Mucosa of gallbladder (tissue), 1 donor: ENCODE results near the gene TRAK2. TPM values are rescaled to one million over a fixed set of nuclear protein-coding genes. Genes with fewer than 3 reads are reported as not detected.
A peak's percentile ranks its signal among the peaks of the same experiment; 100 is the strongest.
"Not testable (repeated sequence)": the region's sequence is repeated elsewhere in the genome, so short reads cannot be mapped to it uniquely, and the experiment has no call there.

Source experiments
- DNase-seq: peaks from one replicate; pipeline ENCODE4 v3.0.0-alpha.2; 2020; ENCODE audit warnings: low spot score
- total RNA-seq: library from RNA; stranded (reverse); gene quantifications from one replicate; pipeline ENCODE4 v1.2.1, GENCODE V29; 2021
- donor health status: DM: no; HTN: no; CAD: no.

The TRAK2 gene
- total RNA-seq, 1 donor from 2014 or later, result 63.8 TPM

DNA sequence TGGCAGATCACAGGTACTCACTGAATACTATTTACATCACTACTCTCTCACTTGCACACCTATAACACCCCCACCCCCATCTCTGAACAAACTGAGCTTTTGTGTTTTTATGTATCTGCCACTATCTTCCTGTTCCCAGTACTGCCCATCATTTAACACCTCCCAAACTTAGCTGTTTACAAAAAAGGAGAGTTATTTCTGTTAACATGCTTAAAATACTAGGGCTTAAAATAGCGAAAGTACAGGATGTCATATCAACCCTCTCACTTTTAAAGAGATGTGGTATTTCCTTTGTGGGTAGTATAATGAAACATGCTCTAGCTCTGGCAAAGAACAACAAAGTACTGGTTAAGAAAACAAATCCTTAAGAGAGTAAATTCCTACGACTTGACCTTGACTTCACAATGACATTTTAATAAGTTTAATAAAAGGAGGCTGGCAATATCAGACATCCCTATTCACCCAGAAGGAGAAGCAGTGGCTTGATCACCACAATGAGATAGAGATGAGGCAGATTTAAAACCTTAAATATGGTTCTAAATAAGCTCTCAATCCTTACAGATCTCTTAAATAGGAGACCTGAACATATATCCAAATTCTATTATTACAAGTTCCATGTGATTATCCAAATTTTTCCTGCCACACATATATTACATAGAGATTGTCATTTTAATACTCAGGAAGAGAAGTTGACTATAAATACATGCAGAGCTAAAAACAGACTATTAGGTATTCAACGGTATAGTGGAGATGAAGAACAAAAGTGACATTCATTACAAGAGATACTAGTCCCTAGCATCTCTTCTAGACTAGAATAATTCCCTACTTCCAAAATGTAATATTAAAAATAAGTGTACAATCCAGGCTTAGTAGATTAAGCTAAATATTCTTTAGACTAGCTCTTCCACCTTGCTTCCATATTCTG, 36.9 kb downstream of the TRAK2 start:
- no peak for DNase-seq

DNA sequence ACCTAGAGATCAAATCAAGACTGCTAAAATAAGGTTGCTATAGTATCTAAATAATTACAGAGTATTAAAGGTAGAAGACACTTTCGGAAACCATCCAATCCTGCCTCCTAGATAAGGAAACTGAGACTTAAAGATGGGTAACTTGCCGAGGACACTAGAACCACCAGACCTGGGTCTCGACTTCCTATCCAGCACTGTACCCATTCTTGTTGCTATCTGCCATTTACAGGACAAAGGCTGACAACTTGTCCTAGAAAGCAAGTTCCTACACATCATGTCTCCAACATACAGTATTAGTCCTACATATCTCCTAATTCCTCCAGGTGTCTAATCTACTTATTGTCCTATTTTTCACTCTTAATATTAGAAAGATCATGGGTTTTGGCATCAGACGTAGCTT, 37.7 kb downstream of the TRAK2 start:
- DNase-seq, result no peak

DNA sequence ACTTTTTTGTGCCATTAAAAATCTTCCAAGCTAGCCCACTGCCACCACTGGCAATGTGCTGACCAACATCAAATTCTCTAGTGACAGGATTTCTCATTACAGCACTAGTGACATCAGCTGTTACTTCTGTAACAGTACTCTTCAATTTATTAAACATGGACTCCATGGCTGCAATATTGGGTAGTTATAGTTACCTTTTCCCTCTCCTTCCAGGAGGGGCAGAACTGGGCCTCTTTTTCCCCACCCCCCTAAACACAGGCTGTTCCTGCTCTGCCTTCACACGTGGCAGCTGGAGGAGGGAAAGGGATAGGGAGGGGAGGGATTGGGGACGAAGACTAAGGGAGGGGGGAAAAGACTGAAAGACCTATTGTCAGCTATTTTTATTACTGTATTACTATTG, 38.1 kb downstream of the TRAK2 start:
- no peak for DNase-seq

DNA sequence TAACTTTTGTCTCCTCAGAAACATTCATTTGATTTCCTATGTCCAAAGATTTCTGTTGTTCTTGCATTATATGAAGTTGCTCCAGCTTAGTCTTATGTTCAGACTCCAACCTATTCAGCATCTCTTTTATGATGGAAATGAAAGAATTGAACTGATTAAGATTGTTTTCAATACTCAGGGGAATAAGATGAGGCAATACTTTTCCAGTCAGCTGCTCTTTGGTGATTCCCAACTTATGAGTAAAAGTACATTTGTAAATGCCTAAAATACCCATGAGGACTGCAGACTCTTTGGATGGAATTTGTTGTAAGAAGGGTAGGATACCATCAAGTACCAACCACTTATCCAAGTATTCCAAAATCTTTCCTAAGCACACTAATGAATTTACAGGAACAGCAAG, 39.8 kb downstream of the TRAK2 start:
- DNase-seq, result no peak

DNA sequence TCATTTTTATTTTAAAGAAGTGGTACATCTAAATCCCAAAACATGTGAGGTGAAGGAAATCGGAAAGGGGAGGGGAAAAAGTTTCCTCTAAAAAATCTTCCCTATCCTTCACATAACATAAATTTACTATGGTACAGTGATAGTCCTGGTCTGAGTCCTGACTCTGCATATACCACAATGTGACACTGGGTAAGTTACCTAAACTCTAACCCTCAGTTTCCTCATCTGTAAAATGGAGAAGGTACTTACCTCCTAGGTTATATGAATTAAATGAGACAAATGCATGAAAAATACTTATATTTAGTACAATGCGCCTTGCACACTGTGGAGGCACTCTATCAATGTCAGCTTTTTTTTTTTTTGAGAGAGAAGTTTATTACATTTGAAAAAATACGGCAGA, 42.3 kb downstream of the TRAK2 start:
- DNase-seq, result no peak

DNA sequence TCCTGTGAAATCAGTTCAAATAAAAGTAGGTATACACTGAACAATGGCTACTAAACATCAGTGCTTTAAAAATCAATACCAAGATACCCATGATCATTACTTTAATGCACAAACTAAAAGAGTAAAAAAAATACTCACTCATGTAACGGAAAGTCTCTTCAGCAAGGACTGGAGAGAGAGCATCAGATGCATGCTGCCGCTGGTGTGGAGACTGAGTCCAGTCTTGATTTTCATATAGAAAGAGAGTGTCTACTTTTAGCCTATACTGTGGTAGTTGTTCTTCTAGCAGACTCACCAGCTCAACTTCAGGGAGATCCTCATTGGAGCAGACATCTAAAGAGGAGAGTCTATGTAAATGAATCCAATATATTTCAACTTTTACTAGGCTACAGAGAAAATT, 44.0 kb downstream of the TRAK2 start:
- no peak for DNase-seq

DNA sequence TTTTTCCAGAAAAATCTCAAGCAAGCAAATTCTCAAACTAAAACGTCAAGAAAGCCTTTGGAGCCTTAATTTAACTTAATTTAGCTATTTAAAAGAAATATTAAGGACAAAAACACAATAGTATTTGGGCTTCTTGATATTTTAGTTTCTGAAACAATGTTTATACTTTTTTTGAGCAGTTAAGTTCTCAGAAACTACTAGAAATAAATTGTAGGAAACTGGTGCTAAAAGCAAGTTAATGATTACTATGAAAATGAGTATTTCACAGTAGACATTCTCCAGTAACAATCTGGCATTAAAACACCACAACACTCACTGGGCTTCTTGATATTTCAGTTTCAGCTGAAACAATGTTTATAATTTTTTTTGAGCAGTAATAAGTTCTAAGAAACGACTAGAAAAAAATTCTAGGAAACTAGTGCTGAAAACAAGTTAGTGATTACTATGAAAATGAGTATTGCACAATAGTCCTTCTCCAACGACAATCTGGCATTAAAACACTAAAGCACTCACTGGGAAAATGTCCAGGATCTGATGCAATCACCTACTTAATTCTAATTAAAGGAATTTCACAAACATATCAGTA, 45.1 kb downstream of the TRAK2 start:
- DNase-seq, result peak; percentile 50

DNA sequence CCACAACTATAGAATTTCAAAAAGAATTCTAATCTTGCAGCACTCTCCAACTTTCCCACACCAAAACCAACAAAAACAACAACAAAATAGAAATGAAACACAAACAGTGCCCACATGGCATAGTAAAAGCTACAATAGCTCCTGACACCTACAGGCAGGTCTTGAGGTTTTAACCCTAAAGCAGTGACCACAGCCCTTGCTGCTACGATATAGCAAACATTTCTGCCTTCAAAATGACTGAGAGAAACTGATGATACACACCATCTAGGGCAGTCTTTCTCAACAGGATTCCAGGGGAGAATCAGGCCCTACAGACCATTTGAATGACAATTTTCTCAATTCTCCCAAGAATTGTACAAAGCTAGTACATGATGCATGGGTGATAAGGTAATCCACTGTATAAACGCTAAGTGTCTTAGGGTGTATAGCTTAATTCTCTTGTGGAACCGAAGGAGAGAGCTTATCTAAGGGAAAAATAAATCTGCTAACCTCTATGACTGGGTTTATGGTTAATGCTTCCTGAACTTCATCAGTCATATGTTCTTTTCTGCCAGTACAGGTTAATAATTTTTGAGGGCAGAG, 46.5 kb downstream of the TRAK2 start:
- DNase-seq, result no peak

DNA sequence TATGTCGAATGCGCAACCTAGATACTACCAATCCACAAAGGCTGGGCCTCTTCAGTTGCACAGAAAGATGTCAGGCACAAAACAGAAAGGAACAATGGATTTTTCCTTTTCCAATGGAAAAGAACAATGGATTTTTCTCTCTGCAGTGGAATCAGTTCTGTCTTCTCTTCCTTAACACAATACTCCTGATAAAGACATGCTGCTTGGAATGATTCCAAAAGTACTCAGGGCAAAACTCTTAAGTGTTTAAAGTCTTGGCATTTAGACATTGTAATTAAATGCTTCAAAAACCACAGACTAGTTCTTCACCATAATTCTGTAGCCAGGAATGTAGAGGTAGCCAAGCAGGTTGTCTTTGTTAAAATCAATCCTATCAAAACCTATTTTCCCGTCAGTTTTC, 47.4 kb downstream of the TRAK2 start:
- no peak for DNase-seq

DNA sequence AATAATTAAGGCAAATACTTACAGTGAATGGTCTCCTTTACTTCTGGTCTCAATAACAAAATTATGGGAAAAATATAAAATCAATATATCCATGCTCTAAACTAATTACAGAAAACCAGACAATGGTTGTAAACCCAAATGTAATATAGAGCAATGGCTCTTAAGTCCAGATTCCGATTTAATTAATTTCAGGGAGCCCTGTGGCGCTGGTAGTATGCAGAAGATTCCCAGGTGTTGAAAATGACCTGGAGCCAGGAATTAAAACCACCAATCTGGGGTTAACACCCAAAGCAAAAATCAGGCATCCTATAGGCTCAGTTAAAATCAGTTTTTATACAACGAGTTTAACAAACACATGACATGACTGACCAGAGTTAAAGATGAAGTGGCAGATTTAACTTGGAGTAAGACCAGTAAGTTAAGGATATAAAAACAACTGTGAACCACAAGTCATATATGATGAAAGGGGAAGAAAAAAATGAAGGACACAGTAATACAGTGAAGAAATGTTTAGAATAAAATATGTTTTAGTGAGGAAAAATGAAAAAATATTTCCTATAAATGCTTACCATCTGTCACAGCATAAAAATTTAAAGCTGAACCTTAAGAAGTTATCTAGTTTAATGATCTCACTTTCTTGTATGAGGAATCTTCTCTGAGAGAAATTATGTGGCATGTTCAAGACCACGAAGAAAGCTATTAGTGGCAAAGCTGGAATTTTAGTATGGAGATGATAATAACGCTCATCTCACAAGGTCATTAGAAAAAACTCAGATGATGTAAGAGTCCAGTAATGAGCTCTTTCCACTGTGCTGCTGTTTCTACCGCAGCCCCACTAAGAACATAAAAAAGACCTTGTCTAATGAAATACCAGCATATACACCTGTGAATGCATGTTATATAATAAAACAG, 48.4 kb downstream of the TRAK2 start:
- DNase-seq, result no peak

DNA sequence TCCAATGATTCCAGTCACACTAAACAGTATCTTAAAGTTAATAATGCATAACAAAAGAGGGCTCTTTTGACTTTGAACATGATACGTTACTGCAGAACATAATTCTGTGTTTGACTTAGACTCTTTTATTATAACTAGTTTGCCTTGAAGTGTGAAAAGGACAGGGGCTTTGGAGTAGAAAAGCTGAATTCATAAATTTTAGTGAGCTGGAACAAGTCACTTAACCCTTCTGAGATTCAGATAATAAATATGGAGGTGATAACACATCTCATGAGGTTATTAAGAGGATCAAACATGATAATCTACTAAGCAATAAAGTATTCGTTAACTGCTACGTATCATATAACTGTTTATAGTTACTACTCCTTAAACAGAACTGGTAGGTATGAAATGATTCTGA, 49.4 kb downstream of the TRAK2 start:
- no peak for DNase-seq

DNA sequence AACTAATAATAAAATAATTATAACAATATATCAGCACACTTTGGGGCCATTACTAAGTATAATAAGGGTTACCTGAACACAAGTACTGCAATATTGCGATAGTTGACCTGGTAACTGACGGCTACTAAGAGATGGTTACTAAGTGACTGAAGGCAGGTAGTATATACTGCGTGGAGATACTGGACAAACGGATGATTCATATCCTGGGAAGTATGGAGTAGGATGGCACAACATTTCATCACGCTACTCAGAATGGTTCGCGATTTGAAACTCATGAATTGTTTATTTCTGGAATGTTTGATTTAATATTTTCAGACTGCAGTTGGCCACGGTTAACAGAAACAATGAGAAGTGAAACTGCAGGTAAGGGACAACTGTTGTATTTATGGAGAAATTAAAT, 54.7 kb downstream of the TRAK2 start:
- no peak for DNase-seq

DNA sequence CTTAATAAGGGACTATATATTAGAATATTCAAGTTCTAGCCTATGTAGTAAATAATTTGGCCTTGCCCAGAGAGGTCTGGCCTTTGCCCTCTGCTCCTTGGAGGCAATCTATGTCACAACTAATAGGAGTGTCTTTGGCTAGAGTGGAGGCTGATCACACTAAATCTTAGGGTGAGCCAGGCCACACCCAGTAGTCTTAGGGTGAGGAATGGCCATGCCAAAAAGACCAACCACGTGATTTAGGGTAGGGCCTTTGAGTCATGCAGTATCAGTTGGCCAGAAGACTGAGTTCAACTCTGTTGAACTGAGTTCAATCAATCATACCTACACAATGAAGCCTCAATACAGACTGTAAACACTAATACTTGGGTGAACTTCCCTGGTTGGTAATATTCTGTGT, 68.1 kb downstream of the TRAK2 start:
- peak; percentile 79 for DNase-seq

DNA sequence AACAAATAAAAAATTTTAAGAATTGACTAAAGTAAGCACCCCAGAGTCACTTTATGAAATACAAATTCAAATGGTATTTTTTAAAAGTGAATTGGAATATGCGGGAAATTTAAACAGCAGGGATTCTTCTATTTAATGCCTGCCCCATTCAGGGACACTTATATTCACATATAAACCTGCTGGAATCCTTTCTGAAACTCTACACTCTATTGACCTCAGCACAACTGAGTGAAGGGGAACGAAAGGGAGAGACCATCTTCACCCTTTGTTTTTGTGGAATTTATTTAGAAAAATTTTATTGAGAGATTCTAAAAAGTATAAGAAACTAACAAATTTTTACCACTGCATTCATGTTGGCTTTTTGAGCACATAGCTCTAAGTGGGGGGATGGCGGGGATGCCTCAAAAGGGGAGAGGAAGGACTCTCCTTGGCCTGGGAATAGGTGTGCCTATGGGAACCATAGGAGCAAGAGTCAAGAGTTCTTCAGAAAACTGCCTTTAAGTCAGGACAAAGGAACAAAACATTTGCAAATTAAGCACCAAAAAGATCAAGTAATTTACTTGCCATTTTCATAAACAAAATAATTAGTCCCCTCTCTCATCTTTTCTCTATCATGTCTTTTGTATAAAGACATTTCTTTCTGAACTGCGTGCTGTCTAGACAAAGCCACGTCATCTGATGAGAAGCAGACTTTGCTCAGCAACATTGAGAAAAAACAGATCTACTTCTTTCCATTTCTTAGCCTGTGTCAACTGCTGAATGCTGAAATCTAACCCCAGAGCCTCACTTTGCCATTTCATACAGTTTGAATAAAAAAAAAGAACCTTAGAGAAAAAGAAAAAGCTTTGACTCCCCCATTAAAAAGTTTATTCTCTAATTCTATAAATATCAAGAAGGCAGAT, 72.5 kb downstream of the TRAK2 start:
- no peak for DNase-seq

DNA sequence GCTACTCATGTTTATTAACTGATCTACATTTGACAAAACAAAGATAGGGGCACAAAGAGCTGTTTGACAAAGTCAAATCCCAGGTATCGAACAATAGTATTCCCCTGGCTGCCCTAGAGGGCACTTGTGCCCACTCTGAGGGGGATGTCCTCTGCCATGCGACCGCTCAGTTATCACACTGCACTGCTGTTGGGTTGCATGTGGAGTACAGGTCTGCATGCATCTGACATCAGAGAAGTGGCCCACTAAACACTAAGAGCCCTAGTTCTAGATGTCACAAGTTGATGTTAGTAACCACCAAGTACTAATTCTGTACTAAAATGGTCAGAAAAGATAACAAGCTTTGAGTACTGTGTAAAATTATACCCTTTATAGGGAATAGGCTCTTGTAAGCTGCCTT, 74.0 kb downstream of the TRAK2 start:
- DNase-seq, result no peak

DNA sequence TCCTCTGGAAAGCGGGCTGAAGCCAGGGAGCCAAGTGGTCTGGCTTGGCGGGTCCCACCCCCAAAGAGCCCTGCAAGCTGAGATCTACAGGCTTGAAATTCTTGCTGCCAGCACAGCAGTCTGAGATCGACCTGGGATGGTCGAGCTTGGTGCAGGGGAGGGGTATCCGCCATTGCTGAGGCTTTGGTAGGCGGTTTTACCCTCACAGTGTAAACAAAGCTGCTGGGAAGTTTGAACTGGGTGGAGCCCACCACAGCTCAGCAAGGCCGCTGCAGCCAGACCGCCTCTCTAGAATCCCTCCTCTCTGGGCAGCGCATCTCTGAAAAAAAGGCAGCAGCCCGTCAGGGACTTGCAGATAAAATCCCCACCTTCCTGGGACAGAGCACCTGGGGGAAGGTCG, 81.5 kb downstream of the TRAK2 start:
- no peak for DNase-seq

DNA sequence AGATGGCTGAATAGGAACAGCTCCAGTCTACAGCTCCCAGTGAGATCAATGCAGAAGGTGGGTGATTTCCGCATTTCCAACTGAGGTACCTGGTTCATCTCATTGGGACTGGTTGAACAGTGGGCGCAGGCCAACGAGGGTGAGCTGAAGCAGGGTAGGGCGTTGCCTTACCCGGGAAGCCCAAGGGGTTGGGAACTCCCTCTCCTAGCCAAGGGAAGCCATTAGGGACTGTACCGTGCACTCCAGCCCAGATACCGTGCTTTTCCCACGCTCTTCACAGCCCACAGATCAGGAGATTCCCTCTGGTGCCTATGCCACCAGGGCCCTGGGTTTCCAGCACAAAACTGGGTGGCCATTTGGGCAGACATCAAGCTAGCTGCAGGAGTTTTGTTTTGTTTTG, 81.9 kb downstream of the TRAK2 start:
- not testable (repeated sequence) for DNase-seq

DNA sequence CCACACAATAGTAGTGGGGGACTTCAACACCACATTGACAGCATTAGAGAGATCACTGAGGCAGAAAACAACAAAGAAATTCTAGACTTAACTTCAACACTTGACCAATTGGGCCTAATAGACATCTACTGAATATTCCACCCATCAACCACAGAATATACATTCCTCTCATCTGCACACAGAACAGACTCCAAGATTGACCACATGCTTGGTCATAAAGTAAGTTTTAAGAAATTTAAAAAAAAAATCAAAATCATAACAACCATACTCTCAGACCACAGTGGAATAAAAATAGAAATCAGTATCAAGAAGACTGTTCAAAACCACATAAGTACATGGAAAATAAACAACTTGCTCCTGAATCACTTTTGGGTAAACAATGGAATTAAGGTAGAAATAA, 85.1 kb downstream of the TRAK2 start:
- no peak for DNase-seq

DNA sequence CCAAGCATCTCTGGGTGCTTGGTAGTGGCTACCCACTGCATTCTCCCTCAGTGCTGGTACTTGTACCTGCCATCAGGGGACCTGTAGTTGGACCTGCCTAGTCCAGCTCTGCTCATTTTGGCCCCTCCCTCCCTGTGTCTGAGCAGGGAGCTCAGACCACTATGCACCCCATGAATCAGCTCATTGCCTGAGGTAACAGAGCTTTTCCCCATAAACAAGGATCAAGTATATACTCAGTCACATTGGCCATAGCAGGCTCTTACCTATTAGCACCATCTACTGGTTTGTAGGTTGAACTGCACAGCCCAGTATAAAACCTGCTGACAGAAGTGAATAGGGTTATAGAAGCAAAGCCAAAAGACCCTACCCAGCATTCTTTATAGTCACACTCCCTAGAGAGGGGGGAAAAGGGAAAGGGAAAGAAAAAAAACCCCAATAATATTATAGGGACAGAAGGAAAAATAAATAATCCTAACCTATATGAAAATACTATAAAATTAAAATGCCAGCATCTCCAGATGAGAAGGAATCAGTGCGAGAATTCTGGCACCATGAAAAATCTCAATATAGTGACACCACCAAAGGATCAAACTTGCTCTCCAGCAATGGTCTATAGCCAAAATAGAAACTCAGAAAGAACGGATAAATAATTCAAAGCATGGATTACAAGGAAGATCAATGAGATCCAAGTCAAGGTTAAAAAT, 87.2 kb downstream of the TRAK2 start:
- DNase-seq, result no peak

DNA sequence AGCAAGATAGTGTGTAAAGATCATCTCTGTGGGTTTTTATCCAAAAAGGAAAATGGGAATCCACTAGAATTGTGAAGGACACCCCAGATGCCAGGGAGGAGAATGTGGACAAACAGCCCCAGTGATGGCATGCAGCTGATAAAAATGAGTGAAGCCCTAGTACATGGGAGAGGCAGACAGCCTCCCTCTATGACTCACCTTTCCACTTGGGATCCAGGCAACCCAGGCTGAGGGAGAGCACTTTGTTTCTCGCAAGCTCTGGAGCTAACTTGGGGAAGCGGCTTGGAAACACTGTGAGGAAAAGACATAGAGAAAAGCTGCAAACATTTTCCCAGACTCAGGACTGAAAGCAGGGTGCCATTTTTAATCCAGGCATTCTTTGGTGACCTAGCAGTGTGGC, 88.9 kb downstream of the TRAK2 start:
- no peak for DNase-seq
